Subcutaneous adipose tissue (tissue), 4 donors: ENCODE data around the gene RAP1B. TPM values are rescaled to one million over a fixed set of nuclear protein-coding genes. Genes with fewer than 3 reads are reported as not detected.

Source experiments
- total RNA-seq, 4 donors: library from RNA; depleted of rRNA; stranded (reverse); fragments of >200 nt; gene quantifications; one replicate each; pipeline ENCODE4 v1.1.0, GENCODE V29; 2016
- TF ChIP-seq, protein P1 (sequence below): fragments of 450-650 bp; IDR thresholded peaks from one replicate; pipeline ENCODE4 v1.5.1; 2016; ENCODE audit warnings: low read depth, mild to moderate bottlenecking, control low read depth, antibody characterized with exemption, moderate library complexity

Gene RAP1B
- total RNA-seq, 4 donors from 2014 or later = 194 to 453 (median 272) TPM

DNA sequence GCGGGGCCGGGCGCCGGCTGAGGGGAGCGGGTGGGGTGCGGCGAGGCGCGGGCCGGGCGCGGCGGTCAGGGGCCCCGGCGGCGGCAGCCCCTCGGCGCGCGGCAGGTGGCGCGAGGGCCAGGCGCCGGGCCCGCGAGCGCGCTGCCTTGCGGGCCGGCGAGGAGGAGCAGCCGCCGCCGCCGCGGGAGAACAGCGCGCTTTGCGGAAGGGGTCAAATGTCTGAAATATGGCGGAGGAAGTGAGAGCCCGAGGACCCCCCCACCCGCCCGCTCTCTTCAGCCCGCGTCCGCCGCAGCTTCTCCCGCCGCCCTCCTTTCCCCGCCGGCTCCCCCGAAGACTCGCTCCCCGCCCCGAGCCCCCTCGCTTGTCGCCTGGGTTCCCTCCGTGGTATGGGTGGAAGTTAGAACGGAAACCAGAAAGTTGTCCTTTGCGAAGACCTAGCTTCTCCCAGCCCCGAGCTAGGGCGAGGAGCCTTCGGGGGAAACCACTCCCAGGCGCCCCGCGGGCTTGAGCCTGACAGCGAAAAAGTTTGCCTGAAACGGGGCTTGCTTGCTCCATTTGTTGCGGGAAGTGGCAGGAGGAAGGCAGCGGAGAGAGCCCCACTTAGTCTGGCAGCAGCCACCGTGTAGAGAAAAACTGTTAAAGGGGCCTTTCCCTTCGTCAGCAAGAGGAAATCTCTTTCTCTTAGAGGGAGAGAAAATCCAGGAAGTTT, 551 bp downstream of the RAP1B start:
- TF ChIP-seq, protein P1, sequence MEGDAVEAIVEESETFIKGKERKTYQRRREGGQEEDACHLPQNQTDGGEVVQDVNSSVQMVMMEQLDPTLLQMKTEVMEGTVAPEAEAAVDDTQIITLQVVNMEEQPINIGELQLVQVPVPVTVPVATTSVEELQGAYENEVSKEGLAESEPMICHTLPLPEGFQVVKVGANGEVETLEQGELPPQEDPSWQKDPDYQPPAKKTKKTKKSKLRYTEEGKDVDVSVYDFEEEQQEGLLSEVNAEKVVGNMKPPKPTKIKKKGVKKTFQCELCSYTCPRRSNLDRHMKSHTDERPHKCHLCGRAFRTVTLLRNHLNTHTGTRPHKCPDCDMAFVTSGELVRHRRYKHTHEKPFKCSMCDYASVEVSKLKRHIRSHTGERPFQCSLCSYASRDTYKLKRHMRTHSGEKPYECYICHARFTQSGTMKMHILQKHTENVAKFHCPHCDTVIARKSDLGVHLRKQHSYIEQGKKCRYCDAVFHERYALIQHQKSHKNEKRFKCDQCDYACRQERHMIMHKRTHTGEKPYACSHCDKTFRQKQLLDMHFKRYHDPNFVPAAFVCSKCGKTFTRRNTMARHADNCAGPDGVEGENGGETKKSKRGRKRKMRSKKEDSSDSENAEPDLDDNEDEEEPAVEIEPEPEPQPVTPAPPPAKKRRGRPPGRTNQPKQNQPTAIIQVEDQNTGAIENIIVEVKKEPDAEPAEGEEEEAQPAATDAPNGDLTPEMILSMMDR = no peak

DNA sequence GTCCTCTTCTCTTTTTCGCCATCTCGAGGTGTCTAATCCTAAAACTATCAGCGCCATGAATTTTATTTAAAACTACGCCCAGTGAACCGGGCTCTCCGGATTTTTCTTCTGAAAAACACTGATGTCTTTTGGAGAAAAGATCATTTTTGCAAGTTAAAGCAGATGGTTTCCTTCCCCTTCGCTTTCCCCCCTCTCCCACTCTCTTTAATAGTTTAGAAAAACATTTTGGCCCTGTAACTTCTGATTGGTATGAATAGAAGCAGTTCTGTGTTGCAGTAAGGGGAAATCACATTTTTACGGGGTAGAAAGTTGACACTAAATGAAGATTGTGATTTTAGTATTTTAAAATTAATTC, 1.1 kb downstream of the RAP1B start:
- TF ChIP-seq, protein P1 = no peak

DNA sequence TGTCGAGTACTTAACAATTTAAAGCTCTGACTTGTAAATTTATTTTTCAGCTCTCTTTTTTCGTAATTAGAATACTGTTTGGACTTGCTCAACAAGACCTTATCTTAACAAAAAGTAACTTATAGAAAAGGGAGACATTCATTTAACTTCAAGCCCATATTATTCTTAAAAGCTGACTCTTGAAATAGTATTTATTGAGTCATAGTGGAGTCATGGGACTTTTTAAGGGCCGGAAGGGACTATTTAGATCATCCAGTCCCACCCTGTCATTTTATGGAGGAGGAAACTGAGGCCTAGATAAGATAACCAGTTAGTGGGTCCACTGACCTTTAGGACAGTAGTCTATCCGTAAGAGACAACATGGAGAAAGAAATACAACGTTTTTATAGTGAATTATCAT, 1.5 kb downstream of the RAP1B start:
- TF ChIP-seq, protein P1 = no peak

DNA sequence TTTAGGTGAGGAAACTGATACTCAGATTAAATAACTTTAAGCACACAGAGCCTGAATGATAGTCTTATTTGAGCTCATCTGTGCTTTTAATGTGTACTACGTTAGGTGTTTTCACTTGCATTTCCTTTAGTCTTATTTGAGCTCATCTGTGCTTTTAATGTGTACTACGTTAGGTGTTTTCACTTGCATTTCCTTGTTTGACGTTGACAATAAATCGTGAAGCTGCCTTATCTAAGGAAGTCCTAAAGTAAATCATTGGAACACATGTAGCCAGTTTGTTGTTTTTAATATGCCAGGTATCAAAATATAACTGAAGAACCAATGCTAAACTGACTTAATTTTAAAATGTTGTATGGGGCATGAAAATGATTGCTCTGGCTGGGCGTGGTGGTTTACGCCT, 2.0 kb downstream of the RAP1B start:
- TF ChIP-seq, protein P1 = no peak

DNA sequence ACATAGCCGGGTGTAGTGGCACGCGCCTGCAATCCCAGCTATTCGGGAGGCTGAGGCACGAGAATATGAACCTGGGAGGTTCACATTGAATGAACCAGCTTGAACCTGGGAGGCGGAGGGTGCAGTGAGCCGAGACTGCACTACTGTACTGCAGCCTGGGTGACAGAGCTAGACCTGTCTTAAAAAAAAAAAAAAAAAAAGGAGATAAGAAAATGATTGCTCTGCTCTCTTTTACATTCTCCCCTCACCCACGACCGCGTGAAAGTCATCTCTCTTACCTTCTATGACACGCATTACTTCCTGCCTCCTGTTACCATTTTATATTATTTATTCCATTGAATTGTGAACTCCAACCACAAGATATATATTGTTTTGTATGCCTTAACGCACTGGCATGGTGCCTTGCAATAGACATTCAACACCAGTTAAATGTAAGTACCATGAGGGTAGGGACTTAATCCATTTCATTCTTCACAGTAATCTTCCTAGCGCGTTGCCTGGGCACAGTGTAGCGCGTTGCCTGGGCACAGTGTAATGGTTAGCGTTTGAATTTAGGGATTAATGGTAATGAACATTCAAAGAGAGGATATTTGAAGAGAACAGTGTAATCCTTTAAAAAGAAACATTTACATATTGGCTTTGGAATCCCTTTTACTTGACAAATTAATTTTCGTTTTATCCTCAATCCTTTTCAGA, 2.7 kb downstream of the RAP1B start:
- TF ChIP-seq, protein P1 = no peak

DNA sequence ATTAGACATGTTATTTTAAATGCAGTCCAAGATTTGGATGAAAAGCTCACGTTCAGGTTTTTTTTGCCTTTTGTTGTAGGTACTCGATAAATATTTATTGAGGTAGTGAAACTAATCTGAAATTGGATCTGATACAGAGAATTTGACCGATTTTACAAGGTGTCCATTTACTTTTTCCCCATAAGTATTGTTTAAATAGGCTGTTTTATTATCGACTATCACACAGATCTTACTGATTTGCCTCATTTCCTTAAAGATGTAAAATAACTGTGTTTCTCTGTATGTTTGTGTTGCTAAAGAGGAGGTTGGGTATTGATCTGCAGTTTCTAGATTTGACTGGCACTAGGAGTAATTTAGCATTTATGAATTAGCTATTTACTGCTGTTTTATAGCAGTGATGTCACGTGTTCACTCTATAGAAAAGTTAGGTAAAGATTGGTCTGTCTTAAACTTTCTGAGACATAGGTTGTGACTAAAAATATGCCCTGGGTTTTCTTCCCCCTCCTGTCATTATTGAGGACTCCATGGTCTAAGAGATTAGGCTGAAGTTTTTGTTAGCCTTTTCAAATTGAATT, 3.5 kb downstream of the RAP1B start:
- TF ChIP-seq, protein P1 = no peak

DNA sequence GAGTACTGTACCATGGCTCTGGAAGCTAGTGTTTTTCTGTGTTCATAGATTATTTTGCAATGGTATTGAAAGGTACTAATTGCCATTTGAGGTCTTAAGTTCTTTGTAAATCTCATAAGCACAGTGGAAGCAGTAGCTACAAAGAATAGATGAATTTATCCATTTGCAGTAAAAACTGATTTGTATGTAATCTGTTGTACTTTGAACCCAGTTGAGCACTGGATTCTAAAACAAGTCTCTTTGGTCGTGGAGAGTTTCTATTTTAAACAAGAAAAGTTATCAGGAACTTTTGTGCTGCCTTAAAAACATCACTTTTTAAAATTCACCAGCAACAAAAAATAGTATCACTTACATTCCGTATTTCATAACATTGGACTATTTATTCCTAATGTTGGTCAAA, 4.1 kb downstream of the RAP1B start:
- TF ChIP-seq, protein P1 = no peak
